GOT3 (cell line): ENCODE results near the gene CORIN.

ENCODE experiments used
- DNase-seq: peaks from one replicate; lab custom pipeline; 2025; ENCODE audit warnings: mixed read lengths; lab: John Stamatoyannopoulos, UW

The CORIN gene

GRCh38 chr4:47642191-47642830 lies 195.6 kb downstream of the CORIN start:
- DNase-seq = no peak

- no peak for DNase-seq
Measured at GRCh38 chr4:47641755-47642154, 196.1 kb downstream of the CORIN start.

- no peak for DNase-seq
Measured at GRCh38 chr4:47640911-47641310, 197.0 kb downstream of the CORIN start.

- no peak for DNase-seq
Measured at GRCh38 chr4:47639531-47639930, 198.3 kb downstream of the CORIN start.

- no peak for DNase-seq
Measured at GRCh38 chr4:47631161-47631560, 206.7 kb downstream of the CORIN start.

GRCh38 chr4:47624031-47624441 lies 213.8 kb downstream of the CORIN start:
- no peak for DNase-seq

- no peak for DNase-seq
Measured at GRCh38 chr4:47621181-47621580, 216.7 kb downstream of the CORIN start.

GRCh38 chr4:47619691-47620090 lies 218.2 kb downstream of the CORIN start:
- DNase-seq = no peak

GRCh38 chr4:47617607-47618006 lies 220.3 kb downstream of the CORIN start:
- DNase-seq = no peak

- no peak for DNase-seq
Measured at GRCh38 chr4:47615385-47615784, 222.5 kb downstream of the CORIN start.

GRCh38 chr4:47612116-47613023 lies 225.5 kb downstream of the CORIN start:
- DNase-seq = no peak

- no peak for DNase-seq
Measured at GRCh38 chr4:47606482-47606881, 231.4 kb downstream of the CORIN start.

- no peak for DNase-seq
Measured at GRCh38 chr4:47598896-47599295, 239.0 kb downstream of the CORIN start.

GRCh38 chr4:47598320-47598719 lies 239.5 kb downstream of the CORIN start:
- DNase-seq = no peak

- no peak for DNase-seq
Measured at GRCh38 chr4:47597696-47598095, 240.2 kb downstream of the CORIN start.

- DNase-seq = no peak
Measured at GRCh38 chr4:47590325-47590724, 247.5 kb downstream of the CORIN start.

- no peak for DNase-seq
Measured at GRCh38 chr4:47579235-47579634, 258.6 kb downstream of the CORIN start.

- no peak for DNase-seq
Measured at GRCh38 chr4:47577779-47578553, 259.9 kb downstream of the CORIN start.

GRCh38 chr4:47572981-47573380 lies 264.9 kb downstream of the CORIN start:
- DNase-seq = no peak

GRCh38 chr4:47570816-47571215 lies 267.1 kb downstream of the CORIN start:
- DNase-seq = no peak

GRCh38 chr4:47567511-47567910 lies 270.4 kb downstream of the CORIN start:
- no peak for DNase-seq

- DNase-seq = no peak
Measured at GRCh38 chr4:47566969-47567368, 270.9 kb downstream of the CORIN start.

- no peak for DNase-seq
Measured at GRCh38 chr4:47566566-47566965, 271.3 kb downstream of the CORIN start.
